Measurements from ENCODE around the gene CTSD. TPM values are rescaled to one million over a fixed set of nuclear protein-coding genes. Genes with fewer than 3 reads are reported as not detected.

CTSD gene
- total and polyA plus RNA-seq, 2 of the 4 experiments (the other 2 are of a cell fraction), result 39.8 to 166 TPM

DNA sequence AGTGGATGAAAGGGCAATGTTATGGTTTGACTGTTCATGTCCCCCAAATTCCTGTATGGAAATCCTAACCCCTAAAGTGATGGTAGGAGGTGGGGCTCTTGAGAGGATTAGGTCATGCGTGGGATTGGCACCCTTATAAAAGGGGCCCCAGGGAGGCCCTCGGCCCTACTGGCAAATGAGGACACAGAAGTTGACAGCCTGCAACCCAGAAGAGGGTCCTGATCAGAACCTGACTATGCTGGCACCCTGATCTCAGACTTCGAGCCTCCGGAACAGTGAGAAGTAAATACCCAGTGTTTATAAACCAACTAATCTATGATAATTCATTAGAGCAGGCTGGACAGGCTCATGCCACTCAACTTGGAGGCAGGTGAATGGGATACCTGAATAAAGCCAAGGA is 22.0 kb downstream of the CTSD start:
- no peaks in the 10 kb centered on the region for H3K4me1 ChIP-seq (ENCODE audit: control insufficient read depth, insufficient read depth, low read length)
- H3K18ac ChIP-seq (ENCODE audit: low read depth, low read length), result no peak overlapping the region
- no peak overlapping the region for H3K14ac ChIP-seq (replicated peaks; ENCODE audit: low read depth, low read length)
- 0 out of 2 replicates have a peak, but pooled peaks cover 4% of the 10 kb centered on the region for H3K9me1 ChIP-seq (ENCODE audit: insufficient read depth, low read length)
- H2BK15ac ChIP-seq (ENCODE audit: low read depth, low read length), result no peak overlapping the region
- no peak overlapping the region for H4K91ac ChIP-seq (ENCODE audit: insufficient read depth, low read depth, low read length)
- no peak overlapping the region for H3K4ac ChIP-seq (ENCODE audit: low read depth, low read length)
- no peaks in the 10 kb centered on the region for H3K79me1 ChIP-seq (ENCODE audit: low read depth in 1 of 2, low read length in 2 of 2)
- CTCF ChIA-PET, result no interaction called here
- H2AK5ac ChIP-seq (ENCODE audit: low read depth, low read length), result no peak overlapping the region
- no peak for ATAC-seq (ENCODE audit: low read depth)
- H4K8ac ChIP-seq (ENCODE audit: low read depth in 2 of 2, low read length in 2 of 2), result no peak overlapping the region
- H3K9ac ChIP-seq (ENCODE audit: low read depth, low read length), result no peak overlapping the region
- intact Hi-C loops (cut with micrococcal nuclease) (no loop called here), in situ Hi-C loops (cut with MboI; ENCODE audit: low sequenced_read_pairs) (no loop called here), dilution Hi-C loops (cut with HindIII; ENCODE audit: low sequenced_read_pairs, unreplicated experiment) (no loop called here)
- no peak overlapping the region for H3K23ac ChIP-seq (ENCODE audit: low read depth, low read length)
- no TSS peak for BruUV-seq (replicated peaks)
- no CpG with 5 or more reads among the region's 4 CpGs for WGBS, 2 experiments (ENCODE audit: extremely low coverage in 2 of 2, insufficient read length in 1 of 2)
- no peak overlapping the region for H3K4me3 ChIP-seq (ENCODE audit: insufficient read depth, low read depth, low read length)
- no peak overlapping the region for H2BK120ac ChIP-seq (ENCODE audit: low read depth, low read length)
- H3K56ac ChIP-seq (ENCODE audit: extremely low read depth, insufficient read depth, low read length), result no peak overlapping the region
- H3K27me3 ChIP-seq (ENCODE audit: control insufficient read depth, insufficient read depth, low read length), result peaks cover 24% of the 10 kb centered on the region
- no peak overlapping the region for H4K5ac ChIP-seq (ENCODE audit: low read depth, low read length)
- H3K4me2 ChIP-seq (ENCODE audit: low read depth, low read length), result no peak overlapping the region
- no peak overlapping the region for H3K27ac ChIP-seq (ENCODE audit: insufficient read depth, low read length)
- H2BK5ac ChIP-seq (ENCODE audit: low read depth, low read length, poor library complexity, severe bottlenecking), result no peak overlapping the region
- POLR2A ChIA-PET (ENCODE audit: unreplicated experiment), result no interaction called here
- H2BK20ac ChIP-seq (ENCODE audit: low read depth, low read length), result no peak overlapping the region
- DNase-seq, result no peak
- no peak overlapping the region for H2AFZ ChIP-seq (replicated peaks; ENCODE audit: low read length, poor library complexity)
- no peaks in the 10 kb centered on the region for H3K36me3 ChIP-seq (ENCODE audit: control insufficient read depth, insufficient read depth, low read length)
- H3K9me3 ChIP-seq (ENCODE audit: control insufficient read depth, insufficient read depth, low read length), result peaks cover 10% of the 10 kb centered on the region
- TF ChIP-seq MXI1 (IDR thresholded peaks at IDR 0.05; ENCODE audit: borderline replicate concordance, low read depth, low read length), result no peak
- TF ChIP-seq RAD21 (IDR thresholded peaks at IDR 0.05; ENCODE audit: low read length), result no peak
- no peak for TF ChIP-seq POLR2A (IDR thresholded peaks at IDR 0.05; ENCODE audit: low read depth, low read length)
- no peak for TF ChIP-seq SMC3 (IDR thresholded peaks at IDR 0.05; ENCODE audit: low read depth, low read length)
- no peak for TF ChIP-seq CHD1 (IDR thresholded peaks at IDR 0.05; ENCODE audit: low read depth, low read length)
- TF ChIP-seq MAFK (IDR thresholded peaks at IDR 0.05; ENCODE audit: low read depth, low read length), result no peak
- H2AK9ac ChIP-seq (replicated peaks; ENCODE audit: low read depth, low read length, poor library complexity), result no peak overlapping the region
- H4K20me1 ChIP-seq (ENCODE audit: insufficient read depth, low read length), result no peaks in the 10 kb centered on the region

Measured in IMR-90 (cell line).